ENCODE results near the gene LNP1. TPM values are rescaled to one million over a fixed set of nuclear protein-coding genes. Genes with fewer than 3 reads are reported as not detected.
A peak's percentile ranks its signal among the peaks of the same experiment; 100 is the strongest.

The LNP1 gene
- total and polyA plus RNA-seq, 2 of the 13 experiments (the other 11 are each of a cell fraction or from before 2014, with no cell fraction given): 3.6 to 7.0 TPM

DNA sequence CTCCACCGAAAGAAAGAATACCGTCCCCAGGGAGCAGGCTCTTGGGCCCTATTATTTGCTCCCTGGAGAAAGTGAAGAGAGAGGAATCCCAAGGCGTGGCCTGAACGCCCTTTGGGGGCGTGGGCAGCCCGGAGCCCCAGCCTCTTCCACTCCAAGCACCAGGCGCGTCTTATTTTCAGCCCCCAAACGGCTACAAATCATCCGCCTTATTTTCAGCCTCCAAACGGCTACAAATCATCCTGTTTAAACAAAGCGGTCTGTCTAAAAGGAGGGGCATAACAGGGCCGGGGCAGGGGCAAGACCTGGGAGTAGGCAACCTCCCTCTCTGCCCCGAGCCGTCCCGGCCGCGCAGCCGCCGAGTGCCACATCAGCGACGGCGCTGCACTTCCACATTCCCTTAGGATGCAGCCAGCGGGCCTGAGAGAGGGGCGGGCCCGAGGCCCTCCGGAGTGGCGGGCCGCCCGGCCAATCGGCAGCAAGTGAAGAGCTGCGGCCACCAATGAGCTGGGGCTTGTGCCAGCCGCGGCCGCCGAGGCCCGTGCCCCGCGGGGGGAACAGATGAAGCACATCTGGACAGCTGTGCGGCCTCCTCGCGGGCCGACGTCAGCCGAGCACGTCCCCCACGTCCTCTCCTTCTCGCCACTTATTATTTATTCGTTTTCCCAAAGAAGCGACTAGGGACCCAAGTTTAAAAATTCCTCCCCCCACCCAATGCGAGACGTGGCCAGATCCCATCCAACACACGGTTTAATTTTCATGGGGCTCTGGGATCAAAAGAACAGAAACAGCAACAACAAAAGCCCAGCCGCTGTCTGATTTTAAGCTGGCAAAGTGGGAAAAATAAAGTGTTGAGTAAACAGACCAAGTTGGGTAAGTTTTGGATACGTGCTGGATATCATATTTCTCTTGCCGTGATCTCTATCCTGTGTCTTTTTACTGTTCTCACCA is 91.0 kb downstream of the LNP1 start, which contains the start of gene TMEM45A (continued):
- TF ChIP-seq, protein P1, sequence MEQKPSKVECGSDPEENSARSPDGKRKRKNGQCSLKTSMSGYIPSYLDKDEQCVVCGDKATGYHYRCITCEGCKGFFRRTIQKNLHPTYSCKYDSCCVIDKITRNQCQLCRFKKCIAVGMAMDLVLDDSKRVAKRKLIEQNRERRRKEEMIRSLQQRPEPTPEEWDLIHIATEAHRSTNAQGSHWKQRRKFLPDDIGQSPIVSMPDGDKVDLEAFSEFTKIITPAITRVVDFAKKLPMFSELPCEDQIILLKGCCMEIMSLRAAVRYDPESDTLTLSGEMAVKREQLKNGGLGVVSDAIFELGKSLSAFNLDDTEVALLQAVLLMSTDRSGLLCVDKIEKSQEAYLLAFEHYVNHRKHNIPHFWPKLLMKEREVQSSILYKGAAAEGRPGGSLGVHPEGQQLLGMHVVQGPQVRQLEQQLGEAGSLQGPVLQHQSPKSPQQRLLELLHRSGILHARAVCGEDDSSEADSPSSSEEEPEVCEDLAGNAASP (CRISPR knock-in tag; IDR thresholded peaks at IDR 0.05; ENCODE audit: borderline replicate concordance): no peak
- TF ChIP-seq ZNF703 (CRISPR knock-in tag; IDR thresholded peaks at IDR 0.05; ENCODE audit: borderline replicate concordance) (0 out of 2 replicates have a peak, but pooled peaks have one; percentile 44), FOXK2 (IDR thresholded peaks at IDR 0.05) (no peak), MAF1 (CRISPR knock-in tag; IDR thresholded peaks at IDR 0.05; ENCODE audit: borderline replicate concordance) (peak; percentile 82; the same call in 1 of the 2 replicates), SNRNP70 (IDR thresholded peaks at IDR 0.05; ENCODE audit: low read depth, low read length) (no peak), CEBPG (CRISPR knock-in tag; IDR thresholded peaks at IDR 0.05) (no peak), ZNF274 (CRISPR knock-in tag; IDR thresholded peaks at IDR 0.05) (peak; percentile 87), ELF1 (CRISPR knock-in tag; IDR thresholded peaks at IDR 0.05) (peak; percentile 48), FOSL1 (CRISPR knock-in tag; IDR thresholded peaks at IDR 0.05; ENCODE audit: borderline replicate concordance) (no peak), EHMT2 (IDR thresholded peaks at IDR 0.05; ENCODE audit: borderline replicate concordance, low read depth, low read length) (no peak), ZNF17 (CRISPR knock-in tag; IDR thresholded peaks at IDR 0.05) (no peak), IRF2 (CRISPR knock-in tag; IDR thresholded peaks at IDR 0.05) (peak; percentile 52; the same call in 1 of the 2 replicates)
- TF ChIP-seq, protein P2, sequence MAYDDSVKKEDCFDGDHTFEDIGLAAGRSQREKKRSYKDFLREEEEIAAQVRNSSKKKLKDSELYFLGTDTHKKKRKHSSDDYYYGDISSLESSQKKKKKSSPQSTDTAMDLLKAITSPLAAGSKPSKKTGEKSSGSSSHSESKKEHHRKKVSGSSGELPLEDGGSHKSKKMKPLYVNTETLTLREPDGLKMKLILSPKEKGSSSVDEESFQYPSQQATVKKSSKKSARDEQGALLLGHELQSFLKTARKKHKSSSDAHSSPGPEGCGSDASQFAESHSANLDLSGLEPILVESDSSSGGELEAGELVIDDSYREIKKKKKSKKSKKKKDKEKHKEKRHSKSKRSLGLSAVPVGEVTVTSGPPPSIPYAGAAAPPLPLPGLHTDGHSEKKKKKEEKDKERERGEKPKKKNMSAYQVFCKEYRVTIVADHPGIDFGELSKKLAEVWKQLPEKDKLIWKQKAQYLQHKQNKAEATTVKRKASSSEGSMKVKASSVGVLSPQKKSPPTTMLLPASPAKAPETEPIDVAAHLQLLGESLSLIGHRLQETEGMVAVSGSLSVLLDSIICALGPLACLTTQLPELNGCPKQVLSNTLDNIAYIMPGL (CRISPR knock-in tag; IDR thresholded peaks at IDR 0.05; ENCODE audit: borderline replicate concordance in 1 of 2, low read depth in 1 of 2): peak; percentile 73 to 83
- TF ChIP-seq, protein P3, sequence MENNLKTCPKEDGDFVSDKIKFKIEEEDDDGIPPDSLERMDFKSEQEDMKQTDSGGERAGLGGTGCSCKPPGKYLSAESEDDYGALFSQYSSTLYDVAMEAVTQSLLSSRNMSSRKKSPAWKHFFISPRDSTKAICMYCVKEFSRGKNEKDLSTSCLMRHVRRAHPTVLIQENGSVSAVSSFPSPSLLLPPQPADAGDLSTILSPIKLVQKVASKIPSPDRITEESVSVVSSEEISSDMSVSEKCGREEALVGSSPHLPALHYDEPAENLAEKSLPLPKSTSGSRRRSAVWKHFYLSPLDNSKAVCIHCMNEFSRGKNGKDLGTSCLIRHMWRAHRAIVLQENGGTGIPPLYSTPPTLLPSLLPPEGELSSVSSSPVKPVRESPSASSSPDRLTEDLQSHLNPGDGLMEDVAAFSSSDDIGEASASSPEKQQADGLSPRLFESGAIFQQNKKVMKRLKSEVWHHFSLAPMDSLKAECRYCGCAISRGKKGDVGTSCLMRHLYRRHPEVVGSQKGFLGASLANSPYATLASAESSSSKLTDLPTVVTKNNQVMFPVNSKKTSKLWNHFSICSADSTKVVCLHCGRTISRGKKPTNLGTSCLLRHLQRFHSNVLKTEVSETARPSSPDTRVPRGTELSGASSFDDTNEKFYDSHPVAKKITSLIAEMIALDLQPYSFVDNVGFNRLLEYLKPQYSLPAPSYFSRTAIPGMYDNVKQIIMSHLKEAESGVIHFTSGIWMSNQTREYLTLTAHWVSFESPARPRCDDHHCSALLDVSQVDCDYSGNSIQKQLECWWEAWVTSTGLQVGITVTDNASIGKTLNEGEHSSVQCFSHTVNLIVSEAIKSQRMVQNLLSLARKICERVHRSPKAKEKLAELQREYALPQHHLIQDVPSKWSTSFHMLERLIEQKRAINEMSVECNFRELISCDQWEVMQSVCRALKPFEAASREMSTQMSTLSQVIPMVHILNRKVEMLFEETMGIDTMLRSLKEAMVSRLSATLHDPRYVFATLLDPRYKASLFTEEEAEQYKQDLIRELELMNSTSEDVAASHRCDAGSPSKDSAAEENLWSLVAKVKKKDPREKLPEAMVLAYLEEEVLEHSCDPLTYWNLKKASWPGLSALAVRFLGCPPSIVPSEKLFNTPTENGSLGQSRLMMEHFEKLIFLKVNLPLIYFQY (CRISPR knock-in tag; IDR thresholded peaks at IDR 0.05; ENCODE audit: borderline replicate concordance): peak; percentile 38
- TF ChIP-seq, protein P4, sequence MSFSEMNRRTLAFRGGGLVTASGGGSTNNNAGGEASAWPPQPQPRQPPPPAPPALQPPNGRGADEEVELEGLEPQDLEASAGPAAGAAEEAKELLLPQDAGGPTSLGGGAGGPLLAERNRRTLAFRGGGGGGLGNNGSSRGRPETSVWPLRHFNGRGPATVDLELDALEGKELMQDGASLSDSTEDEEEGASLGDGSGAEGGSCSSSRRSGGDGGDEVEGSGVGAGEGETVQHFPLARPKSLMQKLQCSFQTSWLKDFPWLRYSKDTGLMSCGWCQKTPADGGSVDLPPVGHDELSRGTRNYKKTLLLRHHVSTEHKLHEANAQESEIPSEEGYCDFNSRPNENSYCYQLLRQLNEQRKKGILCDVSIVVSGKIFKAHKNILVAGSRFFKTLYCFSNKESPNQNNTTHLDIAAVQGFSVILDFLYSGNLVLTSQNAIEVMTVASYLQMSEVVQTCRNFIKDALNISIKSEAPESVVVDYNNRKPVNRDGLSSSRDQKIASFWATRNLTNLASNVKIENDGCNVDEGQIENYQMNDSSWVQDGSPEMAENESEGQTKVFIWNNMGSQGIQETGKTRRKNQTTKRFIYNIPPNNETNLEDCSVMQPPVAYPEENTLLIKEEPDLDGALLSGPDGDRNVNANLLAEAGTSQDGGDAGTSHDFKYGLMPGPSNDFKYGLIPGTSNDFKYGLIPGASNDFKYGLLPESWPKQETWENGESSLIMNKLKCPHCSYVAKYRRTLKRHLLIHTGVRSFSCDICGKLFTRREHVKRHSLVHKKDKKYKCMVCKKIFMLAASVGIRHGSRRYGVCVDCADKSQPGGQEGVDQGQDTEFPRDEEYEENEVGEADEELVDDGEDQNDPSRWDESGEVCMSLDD (CRISPR knock-in tag; IDR thresholded peaks at IDR 0.05; ENCODE audit: borderline replicate concordance): peak; percentile 68; the same call in 1 of the 2 replicates
- TF ChIP-seq, protein P5, sequence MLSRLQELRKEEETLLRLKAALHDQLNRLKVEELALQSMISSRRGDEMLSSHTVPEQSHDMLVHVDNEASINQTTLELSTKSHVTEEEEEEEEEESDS (CRISPR knock-in tag; IDR thresholded peaks at IDR 0.05; ENCODE audit: borderline replicate concordance): no peak
